ENCODE measurements around the gene CCS. TPM values are rescaled to one million over a fixed set of nuclear protein-coding genes. Genes with fewer than 3 reads are reported as not detected.
A peak's percentile ranks its signal among the peaks of the same experiment; 100 is the strongest.

CCS gene
- total and polyA plus RNA-seq, 10 donors = 32.8 to 161 (median 44.5) TPM

DNA sequence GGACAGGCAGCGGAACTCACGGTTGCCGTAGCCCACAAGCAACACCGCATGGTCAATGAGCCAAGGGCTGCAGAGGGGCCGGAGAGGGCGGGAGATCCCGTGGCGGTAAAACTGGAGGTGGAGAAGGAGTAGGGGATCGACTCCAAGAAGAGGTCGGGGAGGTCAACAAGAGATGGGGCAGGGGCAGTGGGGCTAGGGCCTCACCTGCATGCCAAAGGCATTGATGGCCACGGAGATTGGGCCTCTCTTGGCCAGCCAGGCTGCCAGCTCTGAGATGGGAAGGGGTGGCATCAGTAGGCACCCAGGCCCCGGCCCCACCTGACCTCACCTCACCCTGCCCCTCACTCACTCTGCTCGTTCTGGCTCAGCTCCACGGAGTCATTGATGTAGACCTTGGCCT is 28.4 kb upstream of the CCS start:
- WGBS, 5 donors = 90 to 95% (median 91%) methylated on average over 13 to 14 of the region's 14 CpGs
- Histone ChIP-seq H3K4me3 (no peak overlapping the region), H3K36me3 (peaks cover 0 to 20% (median 0%) of the 10 kb centered on the region in 6 donors), H3K27ac (no peak overlapping the region), H3K4me1 (peaks cover 0 to 25% (median 18%) of the 10 kb centered on the region in 6 donors), H3K27me3 (replicated peaks in 1 of 7) (peaks cover 0 to 29% (median 3%) of the 10 kb centered on the region in 7 donors), H3K9me3 (no peaks in the 10 kb centered on the region)
- DNase-seq = no peak
- intact Hi-C loops (cut with DNase I; ENCODE audit: low total_unique reads) = no loop called here
- no peak for TF ChIP-seq POLR2AphosphoS5 (IDR thresholded peaks at IDR 0.05)
- TF ChIP-seq, protein P1, sequence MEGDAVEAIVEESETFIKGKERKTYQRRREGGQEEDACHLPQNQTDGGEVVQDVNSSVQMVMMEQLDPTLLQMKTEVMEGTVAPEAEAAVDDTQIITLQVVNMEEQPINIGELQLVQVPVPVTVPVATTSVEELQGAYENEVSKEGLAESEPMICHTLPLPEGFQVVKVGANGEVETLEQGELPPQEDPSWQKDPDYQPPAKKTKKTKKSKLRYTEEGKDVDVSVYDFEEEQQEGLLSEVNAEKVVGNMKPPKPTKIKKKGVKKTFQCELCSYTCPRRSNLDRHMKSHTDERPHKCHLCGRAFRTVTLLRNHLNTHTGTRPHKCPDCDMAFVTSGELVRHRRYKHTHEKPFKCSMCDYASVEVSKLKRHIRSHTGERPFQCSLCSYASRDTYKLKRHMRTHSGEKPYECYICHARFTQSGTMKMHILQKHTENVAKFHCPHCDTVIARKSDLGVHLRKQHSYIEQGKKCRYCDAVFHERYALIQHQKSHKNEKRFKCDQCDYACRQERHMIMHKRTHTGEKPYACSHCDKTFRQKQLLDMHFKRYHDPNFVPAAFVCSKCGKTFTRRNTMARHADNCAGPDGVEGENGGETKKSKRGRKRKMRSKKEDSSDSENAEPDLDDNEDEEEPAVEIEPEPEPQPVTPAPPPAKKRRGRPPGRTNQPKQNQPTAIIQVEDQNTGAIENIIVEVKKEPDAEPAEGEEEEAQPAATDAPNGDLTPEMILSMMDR (IDR thresholded peaks at IDR 0.05 in 8 of 11, conservative IDR thresholded peaks at IDR 0.05 in 3 of 11) = no peak
- TF ChIP-seq POLR2A (IDR thresholded peaks at IDR 0.05) = no peak

DNA sequence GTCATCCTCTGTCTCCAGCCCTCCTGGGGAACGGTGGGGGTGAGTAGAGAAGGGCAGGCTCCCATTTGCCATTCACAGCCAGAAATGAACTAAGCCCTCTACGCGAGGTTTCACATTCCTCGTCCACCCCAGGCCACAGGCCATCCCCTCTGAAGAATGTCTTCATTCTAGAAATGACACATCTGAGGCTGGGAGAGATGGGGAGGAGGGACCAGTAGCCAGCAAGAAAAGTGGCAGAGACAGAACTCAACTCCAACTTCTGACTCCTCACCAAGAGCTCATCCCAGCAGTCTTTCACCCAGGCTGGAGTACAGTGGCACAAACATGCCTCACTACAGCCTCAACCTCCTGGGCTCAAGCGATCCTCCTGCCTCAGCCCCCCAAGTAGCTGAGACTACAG is 28.0 kb upstream of the CCS start:
- H3K36me3 ChIP-seq = peaks cover 0 to 20% (median 0%) of the 10 kb centered on the region in 6 donors
- intact Hi-C loops (cut with DNase I; ENCODE audit: low total_unique reads) = no loop called here

DNA sequence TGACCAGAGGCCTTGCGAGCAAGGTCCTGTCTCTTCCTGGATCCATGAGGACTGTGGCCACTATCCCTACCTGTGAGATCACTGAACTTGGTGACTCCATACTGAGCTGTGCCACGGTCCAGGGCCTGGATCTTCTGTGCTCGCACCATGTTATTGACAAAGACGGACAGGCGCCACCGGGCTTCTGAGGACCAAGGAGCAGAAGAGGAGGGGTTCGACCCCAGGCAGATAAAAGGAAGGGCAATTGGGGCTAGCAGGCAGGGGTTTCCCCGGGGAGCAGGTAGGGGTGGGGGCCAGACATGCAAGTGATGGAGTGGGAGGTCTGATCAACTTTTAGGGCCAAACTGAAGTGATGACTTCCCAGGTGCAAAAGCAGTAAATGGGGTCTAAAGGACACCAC is 26.8 kb upstream of the CCS start:
- Histone ChIP-seq H3K4me3 (no peak overlapping the region), H3K27me3 (replicated peaks in 1 of 7) (peaks cover 0 to 23% (median 3%) of the 10 kb centered on the region in 7 donors), H3K36me3 (peaks cover 0 to 20% (median 0%) of the 10 kb centered on the region in 6 donors), H3K9me3 (no peaks in the 10 kb centered on the region), H3K4me1 (peaks cover 0 to 23% (median 18%) of the 10 kb centered on the region in 6 donors), H3K27ac (no peak overlapping the region)
- intact Hi-C loops (cut with DNase I; ENCODE audit: low total_unique reads) = no loop called here
- TF ChIP-seq, protein P1 (IDR thresholded peaks at IDR 0.05 in 8 of 11, conservative IDR thresholded peaks at IDR 0.05 in 3 of 11) = no peak
- TF ChIP-seq POLR2AphosphoS5 (IDR thresholded peaks at IDR 0.05) (no peak), POLR2A (IDR thresholded peaks at IDR 0.05) (no peak)
- DNase-seq = no peak
- 89 to 98% (median 93%) methylated on average over 8 of the region's 8 CpGs for WGBS, 5 donors

More for the DNA sequence above, 28.0 kb upstream of the CCS start:
- TF ChIP-seq POLR2A (IDR thresholded peaks at IDR 0.05) (no peak), POLR2AphosphoS5 (IDR thresholded peaks at IDR 0.05) (no peak)
- TF ChIP-seq, protein P1 (IDR thresholded peaks at IDR 0.05 in 8 of 11, conservative IDR thresholded peaks at IDR 0.05 in 3 of 11) = no peak
- Histone ChIP-seq H3K9me3 (no peaks in the 10 kb centered on the region), H3K27me3 (replicated peaks in 1 of 7) (peaks cover 0 to 25% (median 3%) of the 10 kb centered on the region in 7 donors), H3K27ac (no peak overlapping the region), H3K4me3 (no peak overlapping the region), H3K4me1 (peaks cover 0 to 23% (median 18%) of the 10 kb centered on the region in 6 donors)
- WGBS, 5 donors = 80 to 89% (median 84%) methylated on average over 5 of the region's 5 CpGs
- DNase-seq = no peak

DNA sequence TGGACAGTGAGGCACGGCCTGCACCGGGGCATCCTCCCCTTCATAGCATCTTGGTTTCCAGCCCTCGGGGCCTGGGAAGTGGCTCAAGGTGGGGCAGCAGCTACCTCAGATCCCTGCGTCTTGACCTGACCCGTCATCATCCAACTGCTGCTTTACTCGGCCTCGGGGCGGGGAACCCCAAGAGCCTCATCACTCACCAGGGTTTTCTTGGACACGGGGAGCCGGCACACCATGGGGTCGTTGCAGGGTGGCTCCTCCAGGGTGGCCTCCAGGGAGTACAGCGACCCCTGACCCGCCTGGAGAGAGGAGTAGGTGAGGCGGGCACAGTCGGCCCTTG is 25.2 kb upstream of the CCS start:
- Histone ChIP-seq H3K9me3 (no peaks in the 10 kb centered on the region), H3K36me3 (peaks cover 0 to 20% (median 0%) of the 10 kb centered on the region in 6 donors), H3K4me1 (peaks cover 0 to 23% (median 18%) of the 10 kb centered on the region in 6 donors), H3K4me3 (peak overlapping the region; percentile 55 to 83 (median 72)), H3K27me3 (replicated peaks in 1 of 7) (peaks cover 0 to 23% (median 3%) of the 10 kb centered on the region in 7 donors), H3K27ac (peak overlapping the region in 2 of 8 donors; percentile 1 to 39)
- 62 to 100% (median 69%) methylated on average over 1 to 15 of the region's 15 CpGs for WGBS, 5 donors
- TF ChIP-seq, protein P1 (IDR thresholded peaks at IDR 0.05 in 8 of 11, conservative IDR thresholded peaks at IDR 0.05 in 3 of 11) = no peak
- TF ChIP-seq POLR2AphosphoS5 (IDR thresholded peaks at IDR 0.05) (no peak), POLR2A (IDR thresholded peaks at IDR 0.05) (no peak)
- DNase-seq = no peak
- intact Hi-C loops (cut with DNase I; ENCODE audit: low total_unique reads) = no loop called here

Measured in spleen (tissue), 11 donors.